Activated T-cell treated with anti-CD3 and anti-CD28 coated beads, Interleukin-2, amount 50 U/mL, for 4 hours (primary cell): ENCODE measurements around the gene FRAT2. TPM values are rescaled to one million over a fixed set of nuclear protein-coding genes. Genes with fewer than 3 reads are reported as not detected.
"Not testable (repeated sequence)": the region's sequence is repeated elsewhere in the genome, so short reads cannot be mapped to it uniquely, and the experiment has no call there.

Source experiments
- ATAC-seq, 2 donors: fragments of 200-7000 bp; cut with Tn5 transposase; one replicate each; pipeline ENCODE4 v1.10.0; 2021
- DNase-seq: peaks from one replicate; pipeline ENCODE4 v3.0.0-alpha.2; 2020
- H3K27me3 Mint-ChIP-seq: one replicate; pipeline ENCODE4 v1.8.0; 2021; ENCODE audit warnings: low read depth, mixed read lengths
- H3K36me3 Mint-ChIP-seq: one replicate; pipeline ENCODE4 v1.8.0; 2022; ENCODE audit warnings: mixed read lengths; ENCODE audit not compliant: insufficient read depth
- H3K4me1 Mint-ChIP-seq: one replicate; pipeline ENCODE4 v1.8.0; 2021; ENCODE audit warnings: low read depth, mixed read lengths
- H3K4me3 Mint-ChIP-seq: one replicate; pipeline ENCODE4 v1.8.0; 2021; ENCODE audit warnings: mild to moderate bottlenecking, moderate library complexity, mixed read lengths
- H3K9me3 Mint-ChIP-seq: one replicate; pipeline ENCODE4 v1.8.0; 2021; ENCODE audit warnings: mixed read lengths
- total RNA-seq, 3 donors: library from RNA; stranded (reverse); gene quantifications; one replicate each; pipeline ENCODE4 v1.2.1, GENCODE V29; 2021

Gene FRAT2
- total RNA-seq, 3 donors from 2014 or later, result 9.9 to 11.7 (median 11.4) TPM

GRCh38 chr10:97300980-97301379, 33.5 kb downstream of the FRAT2 start:
- Mint-ChIP-seq H3K4me1 (no peaks in the 10 kb centered on the region), H3K9me3 (no peaks in the 10 kb centered on the region), H3K36me3 (no peaks in the 10 kb centered on the region), H3K4me3 (no peak overlapping the region), H3K27me3 (no peaks in the 10 kb centered on the region)
- ATAC-seq (no peak), DNase-seq (no peak)

- Mint-ChIP-seq H3K4me1 (peaks cover 2% of the 10 kb centered on the region), H3K36me3 (no peaks in the 10 kb centered on the region), H3K4me3 (no peak overlapping the region), H3K9me3 (no peaks in the 10 kb centered on the region), H3K27me3 (no peaks in the 10 kb centered on the region)
- no peak for DNase-seq
- ATAC-seq, result no peak
These were observed 36.3 kb downstream of the FRAT2 start for GRCh38 chr10:97298223-97298571.

GRCh38 chr10:97297556-97298222, 36.8 kb downstream of the FRAT2 start:
- peaks cover 4% of the 10 kb centered on the region for H3K4me1 Mint-ChIP-seq
- no peaks in the 10 kb centered on the region for H3K9me3 Mint-ChIP-seq
- no peak overlapping the region for H3K4me3 Mint-ChIP-seq
- no peaks in the 10 kb centered on the region for H3K36me3 Mint-ChIP-seq
- DNase-seq, result no peak
- H3K27me3 Mint-ChIP-seq, result no peaks in the 10 kb centered on the region
- no peak for ATAC-seq

DNA sequence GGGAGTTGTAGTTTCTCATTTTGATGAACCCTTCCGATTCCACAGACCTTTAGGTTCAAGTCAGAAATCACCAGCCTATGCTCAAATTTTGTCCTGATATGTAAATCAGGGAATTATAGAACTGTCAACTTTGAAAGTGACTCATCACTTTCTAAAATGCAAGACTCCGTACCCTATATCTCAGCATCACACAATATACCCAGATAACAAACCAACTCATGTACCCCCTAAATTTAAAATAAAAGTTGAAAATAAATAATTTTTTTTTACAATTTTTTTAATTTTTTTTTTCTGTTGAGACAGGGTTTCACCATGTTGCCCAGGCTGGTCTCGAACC, 41.7 kb downstream of the FRAT2 start:
- peaks cover 3% of the 10 kb centered on the region for H3K36me3 Mint-ChIP-seq
- peak overlapping the region; percentile 83 for H3K4me3 Mint-ChIP-seq
- ATAC-seq (no peak), DNase-seq (no peak)
- H3K9me3 Mint-ChIP-seq, result no peaks in the 10 kb centered on the region
- peaks cover 14% of the 10 kb centered on the region for H3K4me1 Mint-ChIP-seq
- H3K27me3 Mint-ChIP-seq, result no peaks in the 10 kb centered on the region

DNA sequence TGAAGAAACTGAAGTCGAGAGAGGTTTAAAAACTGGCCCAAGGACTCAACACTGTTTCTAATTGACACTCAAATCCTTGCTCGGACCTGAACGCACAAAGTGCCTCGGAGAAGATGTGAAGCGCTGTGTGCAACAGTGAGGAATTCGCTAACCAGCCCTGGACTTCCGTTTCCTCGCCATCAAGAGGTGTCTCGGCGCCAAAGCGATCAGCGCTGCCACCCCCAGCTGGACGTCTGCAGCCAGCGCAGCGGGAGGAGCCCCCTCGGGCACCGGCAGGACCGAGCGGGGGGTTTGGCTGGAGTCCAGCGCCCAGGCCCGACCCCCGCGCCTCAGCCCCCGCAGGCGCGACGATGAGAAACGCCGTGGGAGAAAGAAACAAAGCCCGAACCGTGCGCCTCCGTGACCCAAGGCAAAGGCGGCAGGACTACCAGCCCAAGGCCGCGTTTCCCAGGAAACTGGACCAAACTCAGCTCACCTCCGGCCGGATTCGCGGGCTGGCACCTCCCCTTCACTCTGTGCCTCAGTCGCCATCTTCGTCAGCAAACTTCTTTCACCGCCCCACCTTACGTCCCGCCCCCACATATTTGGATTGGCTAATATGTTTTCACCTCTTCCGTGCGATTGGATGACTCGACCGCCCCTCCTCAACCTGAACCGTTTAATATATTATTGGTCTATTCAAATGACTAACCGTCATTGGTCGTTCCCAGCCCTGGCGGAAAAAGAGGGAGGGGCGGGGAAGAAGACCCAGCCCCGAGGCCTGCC, 42.2 kb downstream of the FRAT2 start, which contains the start of gene ARHGAP19:
ARHGAP19 (minus strand) TSS at position 541 of the 765 bp plus-strand sequence; CDS start at position 531, 10 bp downstream.
- H3K36me3 Mint-ChIP-seq, result peaks cover 3% of the 10 kb centered on the region
- peaks cover 14% of the 10 kb centered on the region for H3K4me1 Mint-ChIP-seq
- peak; percentile 98 to 99 for ATAC-seq
- no peaks in the 10 kb centered on the region for H3K27me3 Mint-ChIP-seq
- no peaks in the 10 kb centered on the region for H3K9me3 Mint-ChIP-seq
- H3K4me3 Mint-ChIP-seq, result peak within 1 kb of the TSS; percentile 83
- peak; percentile 87 for DNase-seq

GRCh38 chr10:97291357-97292096, 43.0 kb downstream of the FRAT2 start:
- ATAC-seq, result peak in 1 of 2 donors; percentile 2
- Mint-ChIP-seq H3K27me3 (no peaks in the 10 kb centered on the region), H3K9me3 (no peaks in the 10 kb centered on the region), H3K36me3 (peaks cover 3% of the 10 kb centered on the region), H3K4me3 (peak overlapping the region; percentile 83), H3K4me1 (peaks cover 14% of the 10 kb centered on the region)
- no peak for DNase-seq

DNA sequence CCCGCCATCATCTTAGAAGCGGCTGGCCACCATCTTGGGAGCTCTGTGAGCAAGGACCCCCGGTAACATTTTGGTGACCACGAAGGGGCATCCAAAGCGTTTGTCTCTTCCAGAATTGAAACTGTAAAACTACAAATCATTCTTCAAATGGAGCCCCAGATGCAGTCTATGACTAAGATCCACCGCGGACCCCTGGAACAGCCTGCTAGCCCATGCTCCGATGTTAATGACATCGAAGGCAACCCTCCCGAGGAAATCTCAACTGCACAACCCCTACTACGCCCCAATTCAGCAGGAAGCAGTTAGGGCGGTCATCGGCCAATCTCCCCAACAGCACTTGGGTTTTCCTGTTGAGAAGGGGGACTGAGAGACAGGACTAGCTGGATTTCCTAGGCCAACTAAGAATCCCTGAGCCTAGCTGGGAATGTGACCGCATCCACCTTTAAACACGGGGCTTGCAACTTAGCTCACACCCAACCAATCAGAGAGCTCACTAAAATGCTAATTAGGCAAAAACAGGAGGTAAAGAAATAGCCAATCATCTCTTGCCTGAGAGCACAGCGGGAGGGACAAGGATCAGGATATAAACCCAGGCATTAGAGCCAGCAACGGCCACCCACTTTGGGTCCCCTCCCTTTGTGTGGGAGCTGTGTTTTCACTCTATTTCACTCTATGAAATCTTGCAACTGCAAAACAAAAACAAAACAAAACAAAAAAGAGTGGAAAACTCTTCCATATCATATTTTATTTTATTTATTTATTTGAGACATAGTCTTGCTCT, 43.8 kb downstream of the FRAT2 start:
- H3K27me3 Mint-ChIP-seq, H3K9me3 Mint-ChIP-seq, H3K36me3 Mint-ChIP-seq, ATAC-seq, DNase-seq: not testable (repeated sequence)
- peaks cover 17% of the 10 kb centered on the region for H3K4me1 Mint-ChIP-seq
- peak overlapping the region; percentile 37 for H3K4me3 Mint-ChIP-seq

GRCh38 chr10:97290076-97290475, 44.5 kb downstream of the FRAT2 start:
- H3K9me3 Mint-ChIP-seq, result not testable (repeated sequence)

More at GRCh38 chr10:97290076-97290475, 44.5 kb downstream of the FRAT2 start:
- ATAC-seq, H3K27me3 Mint-ChIP-seq, H3K4me3 Mint-ChIP-seq, DNase-seq, H3K36me3 Mint-ChIP-seq: not testable (repeated sequence)
- peaks cover 18% of the 10 kb centered on the region for H3K4me1 Mint-ChIP-seq

Other genes starting within 250 kb of the FRAT2 start
- under 1 TPM in 2 of 3 donors, not detected in 1; 0.10 to 0.16 TPM for gene SLIT1, start 148.8 kb downstream of the FRAT2 start, total RNA-seq
- gene ARHGAP19, start 42.1 kb downstream of the FRAT2 start, total RNA-seq, result 10 to 100 TPM in 2 of 3 donors, 1 to 10 TPM in 1; 9.2 to 14.2 (median 10.6) TPM
- 1 to 10 TPM; 1.6 to 3.2 (median 2.4) TPM for gene FRAT1, start 15.5 kb downstream of the FRAT2 start, total RNA-seq
- gene RRP12, start 66.6 kb upstream of the FRAT2 start, total RNA-seq, result 100 to 1,000 TPM; 218 to 222 (median 218) TPM
- gene PGAM1, start 91.5 kb upstream of the FRAT2 start, total RNA-seq, result 1,000 to 10,000 TPM; 1,128 to 1,173 (median 1,167) TPM
- 10 to 100 TPM; 60.3 to 72.2 (median 71.9) TPM for gene EXOSC1, start 111.3 kb upstream of the FRAT2 start, total RNA-seq
- gene ZDHHC16, start 111.4 kb upstream of the FRAT2 start, total RNA-seq, result 10 to 100 TPM; 54.3 to 62.9 (median 59.6) TPM
- gene MMS19, start 163.7 kb upstream of the FRAT2 start, total RNA-seq, result 10 to 100 TPM; 77.3 to 87.5 (median 83.4) TPM
- 1 to 10 TPM; 2.0 to 3.0 (median 2.8) TPM for gene UBTD1, start 164.2 kb upstream of the FRAT2 start, total RNA-seq
- not detected for gene ANKRD2, start 238.1 kb upstream of the FRAT2 start, total RNA-seq
- gene HOGA1, start 249.7 kb upstream of the FRAT2 start, total RNA-seq, result not detected